SW 1271 (cell line): ENCODE data around the gene TPRX2.
"Not testable (repeated sequence)": the region's sequence is repeated elsewhere in the genome, so short reads cannot be mapped to it uniquely, and the experiment has no call there.

Experiments used
- DNase-seq, 2 experiments: peaks; one replicate each; lab custom pipeline; 2025; lab: John Stamatoyannopoulos, UW

Gene TPRX2

DNA sequence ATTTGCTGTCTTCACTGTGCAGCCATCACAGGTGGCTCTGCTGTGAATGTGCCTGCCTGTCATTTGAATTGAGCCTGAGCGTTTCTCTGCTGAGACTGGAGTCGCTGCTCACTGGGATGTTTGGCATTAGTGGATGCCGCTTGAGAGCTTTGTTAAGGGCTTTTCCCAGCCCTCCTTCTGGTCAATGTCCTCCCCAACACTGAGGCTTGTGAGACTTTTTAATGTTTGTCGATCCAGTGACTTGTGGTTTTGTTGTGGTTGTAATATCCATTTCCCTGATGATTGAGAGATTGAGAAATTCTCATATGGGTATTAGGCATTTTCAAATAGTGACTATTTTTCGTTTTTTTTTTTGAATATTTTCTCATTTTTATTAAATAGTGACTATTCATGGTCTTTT lies 2.6 kb downstream of the TPRX2 start:
- DNase-seq = no peak

- peak in 1 of 2 experiments; percentile 59 for DNase-seq
Observed at GRCh38 chr19:47863514-47863936, 4.5 kb downstream of the TPRX2 start.

GRCh38 chr19:47865166-47865565 lies 6.1 kb downstream of the TPRX2 start:
- DNase-seq = no peak

DNA sequence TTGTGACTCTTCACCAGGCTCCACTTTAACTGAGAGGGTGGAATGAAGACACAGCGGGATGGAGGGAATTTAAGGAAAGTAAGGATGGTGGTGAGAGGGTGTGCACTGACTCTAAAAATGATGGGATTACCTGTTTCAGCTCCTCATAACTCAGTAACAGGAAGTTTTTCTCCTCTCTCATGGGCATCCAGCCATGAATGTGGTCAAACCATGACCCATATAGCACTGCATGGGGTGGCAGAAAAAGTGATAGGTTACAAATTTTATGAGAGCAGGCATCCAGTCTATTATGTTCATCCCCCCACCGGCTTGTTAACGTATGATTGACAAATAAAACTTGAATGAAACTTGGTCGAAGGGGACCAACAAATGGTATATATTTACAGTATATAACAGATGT lies 19.9 kb downstream of the TPRX2 start:
- DNase-seq = no peak

DNA sequence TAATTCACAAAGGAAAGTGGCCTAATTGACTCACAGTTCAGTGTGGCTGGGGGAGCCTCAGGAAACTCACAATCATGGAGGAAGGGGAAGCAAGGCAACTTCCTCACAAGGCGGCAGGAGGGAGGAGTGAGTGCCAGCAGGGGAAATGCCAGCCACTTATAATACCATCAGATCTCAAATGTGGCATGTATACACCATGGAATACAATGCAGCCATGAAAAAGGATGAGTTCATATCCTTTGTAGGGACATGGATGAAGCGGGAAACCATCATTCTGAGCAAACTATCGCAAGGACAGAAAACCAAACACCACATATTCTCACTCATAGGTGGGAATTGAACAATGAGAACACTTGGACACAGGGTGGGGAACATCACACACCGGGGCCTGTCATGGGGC lies 20.4 kb downstream of the TPRX2 start:
- not testable (repeated sequence) for DNase-seq

DNA sequence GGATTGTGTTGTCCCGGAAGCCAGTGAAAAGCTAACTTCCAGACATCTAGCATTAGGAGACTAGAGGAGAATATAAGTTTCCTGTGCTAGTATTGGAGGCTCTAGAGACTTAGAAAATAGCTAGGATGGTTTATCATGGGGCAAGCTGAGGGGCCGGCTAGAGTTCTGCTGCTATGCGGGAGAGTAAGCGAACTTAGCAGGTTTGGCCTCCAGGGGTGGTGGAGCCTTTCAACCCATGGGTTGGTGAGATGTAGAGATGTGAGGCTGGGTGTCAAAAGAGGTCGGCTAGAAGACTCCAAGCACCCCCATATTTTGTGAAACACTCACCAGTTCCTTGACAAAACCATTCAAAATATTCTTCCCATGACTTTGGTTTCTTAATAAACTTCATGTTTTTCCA lies 22.7 kb downstream of the TPRX2 start:
- DNase-seq = no peak

DNA sequence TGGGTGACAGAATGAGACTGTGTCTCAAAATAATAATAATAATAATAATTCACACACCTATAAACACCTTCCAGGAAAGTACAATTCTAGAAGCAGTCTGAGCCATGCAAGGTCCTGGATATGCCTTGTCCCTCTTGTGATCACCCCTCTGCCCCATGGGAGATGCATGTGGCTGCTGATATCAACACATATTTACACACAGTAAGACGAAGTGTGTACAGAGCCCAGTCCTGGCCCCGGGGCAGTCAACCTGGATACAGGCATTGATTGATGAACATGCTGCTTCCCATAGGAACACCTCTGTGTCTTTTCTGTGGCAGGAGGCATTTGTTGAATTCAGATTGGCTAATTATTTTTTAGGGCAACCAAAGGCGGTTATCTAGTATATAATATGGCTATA lies 23.9 kb downstream of the TPRX2 start:
- no peak for DNase-seq

DNA sequence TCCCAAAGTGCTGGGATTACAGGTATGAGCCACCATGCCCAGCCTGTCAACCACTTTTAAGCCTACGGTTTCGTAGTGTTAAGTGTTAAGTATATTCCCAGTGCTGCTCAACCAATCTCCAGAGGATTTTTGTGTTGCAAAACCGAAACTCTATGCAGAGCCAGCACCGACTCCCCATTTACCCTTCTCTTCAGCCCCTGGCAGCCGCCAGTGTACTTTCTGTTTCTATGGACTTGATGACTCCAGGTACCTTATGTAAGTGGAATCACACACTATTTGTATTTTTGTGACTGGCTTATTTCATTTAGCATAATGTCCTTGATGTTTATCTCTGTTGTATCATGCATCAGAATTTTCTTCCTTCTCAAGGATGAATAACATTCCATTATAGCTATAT lies 26.0 kb downstream of the TPRX2 start:
- no peak for DNase-seq

GRCh38 chr19:47886010-47886559 lies 27.1 kb downstream of the TPRX2 start, which contains the start of gene SULT2A1:
Gene SULT2A1 (minus strand): TSS chr19:47886315. CDS start chr19:47886257, 58 bp downstream.
- no peak for DNase-seq

DNA sequence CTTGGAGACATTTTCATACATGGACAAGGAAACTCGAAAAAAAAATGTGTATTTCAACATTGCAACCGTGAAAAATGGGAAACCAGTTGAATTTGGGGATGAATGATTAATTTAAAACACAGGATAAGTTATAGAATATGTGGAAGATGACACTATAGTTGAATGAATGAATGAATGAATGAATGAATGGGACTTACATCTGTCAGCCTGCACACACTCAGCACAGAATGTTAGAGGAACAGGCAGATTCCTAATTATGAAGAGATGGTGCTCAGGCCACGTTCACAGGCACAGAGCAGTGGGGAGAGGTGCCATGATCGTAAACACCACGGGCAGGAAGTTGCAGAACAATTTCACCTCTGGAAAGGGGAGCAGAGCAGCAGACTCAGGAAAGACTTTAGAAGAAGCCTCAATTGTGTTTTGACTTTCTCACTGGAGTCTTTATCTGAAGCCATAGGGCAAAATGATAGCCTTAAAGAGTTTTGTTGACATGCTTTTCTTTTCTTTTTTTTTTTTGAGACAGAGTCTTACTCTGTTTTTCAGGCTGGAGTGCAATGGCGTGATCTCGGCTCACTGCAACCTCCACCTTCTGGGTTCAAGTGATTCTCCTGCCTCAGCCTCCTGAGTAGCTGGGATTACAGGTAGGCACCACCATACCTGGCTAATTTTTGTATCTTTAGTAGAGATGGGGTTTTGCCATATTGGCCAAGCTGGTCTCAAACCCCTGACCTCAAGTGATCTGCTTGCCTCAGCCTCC lies 32.0 kb downstream of the TPRX2 start:
- no peak for DNase-seq

DNA sequence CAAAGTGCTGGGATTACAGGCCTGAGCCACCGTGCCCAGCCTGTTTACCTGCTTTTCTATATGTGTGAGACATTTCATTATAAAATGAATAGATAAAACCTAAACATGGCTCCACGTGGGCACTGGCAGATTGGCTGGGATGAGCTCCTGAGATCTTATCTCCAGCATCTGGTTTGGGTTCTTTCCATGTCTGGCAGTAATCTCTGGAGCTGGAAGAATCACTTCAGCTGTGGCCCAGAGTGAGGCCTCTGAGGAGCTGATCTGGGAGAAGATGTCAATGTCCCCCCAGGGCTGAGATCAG lies 32.5 kb downstream of the TPRX2 start:
- no peak for DNase-seq

DNA sequence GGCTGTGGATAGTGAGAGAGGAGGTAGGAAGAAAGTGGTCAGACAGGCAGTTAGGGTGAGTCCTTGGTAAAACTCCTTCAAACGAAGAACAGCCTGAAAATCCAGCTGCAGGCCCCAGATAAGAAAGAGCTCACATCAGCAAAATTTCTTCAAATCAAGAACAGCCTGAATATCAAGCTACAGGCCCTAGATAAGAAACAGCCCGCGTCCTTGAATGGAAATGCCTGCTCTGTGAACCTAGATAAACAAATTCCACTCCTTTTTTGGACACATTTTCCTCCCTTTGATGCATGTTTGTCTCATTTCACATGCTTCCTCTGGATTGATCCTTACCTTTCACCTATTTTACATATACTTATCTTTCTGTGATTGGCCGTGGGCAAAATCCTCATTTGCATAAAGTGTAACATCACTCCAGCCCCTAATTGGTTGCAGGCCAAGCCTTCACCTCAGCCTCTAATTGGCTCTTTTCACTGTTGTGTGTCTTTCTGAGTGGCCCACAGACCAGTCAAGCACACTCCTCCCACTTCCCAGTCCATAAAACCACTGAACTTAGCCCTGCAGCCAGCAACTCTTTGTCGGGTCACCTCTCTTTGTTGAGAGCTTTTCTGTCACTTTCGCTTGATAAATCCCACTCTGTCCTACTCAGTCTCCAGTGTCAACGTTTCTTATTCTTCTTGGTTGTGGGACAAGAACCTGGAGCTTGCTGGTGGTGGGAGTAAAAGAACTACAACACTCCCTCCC lies 33.1 kb downstream of the TPRX2 start:
- no peak for DNase-seq

DNA sequence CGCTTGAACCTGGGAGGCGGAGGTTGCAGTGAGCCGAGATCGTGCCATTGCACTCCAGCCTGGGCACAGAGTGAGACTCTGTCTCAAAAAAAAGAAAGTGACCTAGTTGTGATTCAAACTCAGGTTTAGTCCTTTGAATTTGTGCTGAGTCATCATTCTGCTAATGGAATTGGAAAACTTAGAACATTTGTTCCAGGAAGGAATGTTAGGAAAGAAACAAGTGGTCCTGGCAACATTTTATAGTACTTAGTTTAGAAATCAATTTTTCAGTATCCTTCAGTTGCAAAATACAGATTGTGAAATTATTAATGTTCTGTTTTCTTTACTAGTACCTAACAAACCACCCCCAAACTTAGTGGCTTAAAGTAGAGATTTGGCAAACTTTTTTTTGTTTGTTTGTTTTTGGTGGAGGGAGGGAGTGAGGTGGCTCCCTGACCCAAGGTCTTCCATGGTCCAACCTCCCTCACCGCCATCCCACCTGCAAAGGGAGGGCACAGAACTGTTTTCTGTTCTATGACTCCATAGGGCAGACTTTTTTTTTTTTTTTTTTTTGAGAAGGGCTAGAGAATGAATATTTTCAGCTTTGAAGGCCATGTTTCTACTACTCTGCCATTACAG lies 36.2 kb downstream of the TPRX2 start:
- DNase-seq = no peak

DNA sequence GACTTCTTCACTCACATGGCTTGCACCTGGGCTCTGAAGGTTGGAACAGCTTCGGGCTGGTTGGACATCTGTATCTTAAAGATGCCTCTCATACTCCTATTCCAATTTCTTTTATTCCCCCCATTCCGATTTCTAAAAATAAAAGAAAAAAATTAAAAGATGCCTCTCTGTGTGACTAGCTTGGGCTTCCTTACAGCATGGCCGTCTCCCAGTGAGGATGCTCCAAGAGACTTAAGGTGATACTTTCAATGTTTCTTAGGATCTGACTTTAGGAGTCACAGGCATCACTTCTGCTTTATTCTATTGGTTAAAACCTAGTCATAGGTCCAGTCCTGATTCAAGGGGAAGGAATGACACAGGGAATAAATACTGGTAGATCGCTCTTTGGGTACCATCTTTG lies 37.0 kb downstream of the TPRX2 start:
- DNase-seq = no peak

- no peak for DNase-seq
Observed at GRCh38 chr19:47896773-47897172, 37.7 kb downstream of the TPRX2 start.

GRCh38 chr19:47897861-47898260 lies 38.8 kb downstream of the TPRX2 start:
- DNase-seq = no peak

DNA sequence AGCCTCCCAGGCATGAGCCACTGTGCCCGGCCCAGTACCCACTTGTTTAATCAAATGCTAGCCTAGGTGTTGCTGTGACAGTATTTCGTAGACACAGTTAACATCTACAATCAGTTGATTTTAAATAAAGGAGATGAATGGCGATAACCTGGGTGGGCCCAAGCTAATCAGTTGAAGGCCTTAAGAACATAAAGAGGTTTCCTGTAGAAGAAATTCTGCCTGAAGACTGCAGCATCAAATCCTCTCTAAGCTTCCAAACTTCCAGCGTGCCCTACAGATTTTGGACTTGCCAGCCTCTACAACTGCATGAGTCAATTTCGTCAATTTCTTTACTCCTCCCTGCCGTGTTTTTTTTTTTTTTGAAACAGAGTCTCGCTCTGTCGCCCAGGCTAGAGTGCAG lies 40.3 kb downstream of the TPRX2 start:
- DNase-seq = no peak

GRCh38 chr19:47901370-47901769 lies 42.3 kb downstream of the TPRX2 start:
- DNase-seq = no peak

DNA sequence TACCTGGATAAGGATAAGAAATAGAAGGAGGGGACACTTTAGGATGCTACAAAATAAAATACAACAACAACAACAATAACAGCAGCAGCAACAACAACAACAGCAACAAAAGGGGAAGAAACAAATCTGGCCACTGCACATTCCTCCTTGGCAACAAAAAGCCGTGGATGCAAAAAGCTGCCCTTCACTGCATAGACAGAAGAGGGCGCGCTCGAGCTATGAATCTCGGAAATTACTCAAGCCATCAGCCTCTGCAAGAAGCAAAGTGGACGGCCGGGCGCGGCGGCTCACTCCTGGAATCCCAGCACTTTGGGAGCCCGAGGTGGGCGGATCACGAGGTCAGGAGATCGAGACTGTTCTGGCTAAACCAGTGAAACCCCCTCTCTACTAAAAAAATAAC lies 50.3 kb downstream of the TPRX2 start:
- DNase-seq = not testable (repeated sequence)

DNA sequence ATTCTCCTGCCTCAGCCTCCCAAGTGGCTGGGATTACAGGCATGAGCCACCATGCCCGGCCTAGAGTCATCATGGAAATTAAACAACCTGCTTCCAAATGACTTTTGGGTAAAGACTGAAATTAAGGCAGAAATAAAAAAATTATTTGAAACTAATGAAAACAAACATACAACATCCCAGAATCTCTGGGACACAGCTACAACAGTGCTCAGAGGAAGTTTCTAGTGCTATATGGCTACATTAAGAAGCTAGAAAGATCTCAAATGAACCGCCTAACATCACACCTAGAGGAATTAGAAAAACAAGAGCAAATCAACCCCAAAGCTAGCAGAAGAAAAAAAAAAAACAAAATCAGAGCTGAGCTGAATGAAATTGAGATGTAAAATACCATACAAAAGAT lies 51.2 kb downstream of the TPRX2 start:
- DNase-seq = not testable (repeated sequence)
